Measurements from ENCODE around the gene AXIN1. TPM values are rescaled to one million over a fixed set of nuclear protein-coding genes. Genes with fewer than 3 reads are reported as not detected.

Gene AXIN1
- total and polyA plus RNA-seq, 8 donors = 11.7 to 69.2 (median 17.4) TPM

GRCh38 chr16:266258-267164 lies 86.0 kb downstream of the AXIN1 start:
- intact Hi-C loops (cut with DNase I; ENCODE audit: low total_unique reads) = no loop called here
- no peaks in the 10 kb centered on the region for H3K9me3 ChIP-seq
- peaks cover 27 to 44% (median 43%) of the 10 kb centered on the region in 4 donors for H3K36me3 ChIP-seq
- 65 to 70% (median 67%) methylated on average over 22 to 25 of the region's 25 CpGs for WGBS, 5 donors
- H3K27me3 ChIP-seq = no peaks in the 10 kb centered on the region
- peak overlapping the region in 2 of 5 donors; percentile 7 to 14 for H3K27ac ChIP-seq
- H3K4me3 ChIP-seq = no peak overlapping the region
- TF ChIP-seq CTCF (IDR thresholded peaks at IDR 0.05) (no peak), POLR2AphosphoS5 (IDR thresholded peaks at IDR 0.05) (no peak), EP300 (IDR thresholded peaks at IDR 0.05) (no peak), POLR2A (IDR thresholded peaks at IDR 0.05) (no peak)
- DNase-seq = peak in 1 of 2 donors; percentile 7
- peaks cover 0 to 19% (median 15%) of the 10 kb centered on the region in 4 donors for H3K4me1 ChIP-seq

GRCh38 chr16:265711-266110 lies 86.8 kb downstream of the AXIN1 start:
- H3K4me1 ChIP-seq = peaks cover 0 to 19% (median 15%) of the 10 kb centered on the region in 4 donors
- no peaks in the 10 kb centered on the region for H3K27me3 ChIP-seq
- H3K36me3 ChIP-seq = peaks cover 35 to 52% (median 51%) of the 10 kb centered on the region in 4 donors
- intact Hi-C loops (cut with DNase I; ENCODE audit: low total_unique reads) = no loop called here
- DNase-seq = peak; percentile 37 to 49
- no peaks in the 10 kb centered on the region for H3K9me3 ChIP-seq
- TF ChIP-seq CTCF (IDR thresholded peaks at IDR 0.05) = no peak
- no peak for TF ChIP-seq POLR2AphosphoS5 (IDR thresholded peaks at IDR 0.05)
- no peak for TF ChIP-seq EP300 (IDR thresholded peaks at IDR 0.05)
- TF ChIP-seq POLR2A (IDR thresholded peaks at IDR 0.05) = no peak
- H3K27ac ChIP-seq = peak overlapping the region in 2 of 5 donors; percentile 7 to 14
- 26 to 75% (median 48%) methylated on average over 7 to 12 of the region's 12 CpGs for WGBS, 5 donors
- H3K4me3 ChIP-seq = no peak overlapping the region

- no peaks in the 10 kb centered on the region for H3K9me3 ChIP-seq
- DNase-seq = peak in 1 of 2 donors; percentile 1
- TF ChIP-seq CTCF (IDR thresholded peaks at IDR 0.05) (no peak), POLR2AphosphoS5 (IDR thresholded peaks at IDR 0.05) (no peak), EP300 (IDR thresholded peaks at IDR 0.05) (no peak), POLR2A (IDR thresholded peaks at IDR 0.05) (no peak)
- peaks cover 42 to 58% (median 58%) of the 10 kb centered on the region in 4 donors for H3K36me3 ChIP-seq
- H3K4me3 ChIP-seq = no peak overlapping the region
- no peaks in the 10 kb centered on the region for H3K27me3 ChIP-seq
- H3K27ac ChIP-seq = no peak overlapping the region
- WGBS, 5 donors = 91 to 95% (median 92%) methylated on average over 9 to 14 of the region's 14 CpGs
- intact Hi-C loops (cut with DNase I; ENCODE audit: low total_unique reads) = no loop called here
- H3K4me1 ChIP-seq = peaks cover 0 to 19% (median 15%) of the 10 kb centered on the region in 4 donors
These were observed 87.5 kb downstream of the AXIN1 start for GRCh38 chr16:265002-265529.

- H3K36me3 ChIP-seq = peaks cover 48 to 64% (median 63%) of the 10 kb centered on the region in 4 donors
- no peak overlapping the region for H3K4me3 ChIP-seq
- H3K27me3 ChIP-seq = no peaks in the 10 kb centered on the region
- intact Hi-C loops (cut with DNase I; ENCODE audit: low total_unique reads) = no loop called here
- DNase-seq = no peak
- peaks cover 0 to 19% (median 15%) of the 10 kb centered on the region in 4 donors for H3K4me1 ChIP-seq
- 69 to 92% (median 91%) methylated on average over 3 to 23 of the region's 23 CpGs for WGBS, 5 donors
- H3K27ac ChIP-seq = no peak overlapping the region
- no peaks in the 10 kb centered on the region for H3K9me3 ChIP-seq
- TF ChIP-seq POLR2AphosphoS5 (IDR thresholded peaks at IDR 0.05) = no peak
- TF ChIP-seq EP300 (IDR thresholded peaks at IDR 0.05) = no peak
- no peak for TF ChIP-seq CTCF (IDR thresholded peaks at IDR 0.05)
- no peak for TF ChIP-seq POLR2A (IDR thresholded peaks at IDR 0.05)
These were observed 88.0 kb downstream of the AXIN1 start for GRCh38 chr16:264440-264951.
